HG03571 (cell line): ENCODE data around the gene LETMD1.
A peak's percentile ranks its signal among the peaks of the same experiment; 100 is the strongest.
"Not testable (repeated sequence)": the region's sequence is repeated elsewhere in the genome, so short reads cannot be mapped to it uniquely, and the experiment has no call there.

Experiments used
- ATAC-seq: cut with Tn5 transposase; IDR thresholded peaks from one replicate; pipeline ENCODE4 v1.9.1; 2021; ENCODE audit not compliant: unreplicated experiment

LETMD1 gene

GRCh38 chr12:51076236-51076930 lies 28.3 kb downstream of the LETMD1 start:
- ATAC-seq, result no peak

GRCh38 chr12:51077930-51078329 lies 29.8 kb downstream of the LETMD1 start:
- ATAC-seq, result no peak

GRCh38 chr12:51078346-51078745 lies 30.2 kb downstream of the LETMD1 start:
- not testable (repeated sequence) for ATAC-seq

- not testable (repeated sequence) for ATAC-seq
These were observed 30.7 kb downstream of the LETMD1 start for GRCh38 chr12:51078866-51079265.

- ATAC-seq, result no peak
These were observed 32.0 kb downstream of the LETMD1 start for GRCh38 chr12:51080136-51080535.

- ATAC-seq, result no peak
These were observed 33.3 kb downstream of the LETMD1 start for GRCh38 chr12:51081421-51081820.

GRCh38 chr12:51082561-51083125 lies 34.5 kb downstream of the LETMD1 start:
- no peak for ATAC-seq

GRCh38 chr12:51083126-51083833 lies 35.2 kb downstream of the LETMD1 start, which contains the start of gene CSRNP2:
Gene CSRNP2, minus strand, starts transcription at chr12:51083596. Its CDS starts 7,035 bp downstream, at chr12:51076561.
- ATAC-seq, result peak; percentile 98

- no peak for ATAC-seq
These were observed 37.6 kb downstream of the LETMD1 start for GRCh38 chr12:51085757-51086156.

- no peak for ATAC-seq
These were observed 38.8 kb downstream of the LETMD1 start for GRCh38 chr12:51086933-51087332.

- no peak for ATAC-seq
These were observed 39.7 kb downstream of the LETMD1 start for GRCh38 chr12:51087818-51088217.

- no peak for ATAC-seq
These were observed 42.6 kb downstream of the LETMD1 start for GRCh38 chr12:51090705-51091229.

- no peak for ATAC-seq
These were observed 50.5 kb downstream of the LETMD1 start for GRCh38 chr12:51098611-51099010.

- no peak for ATAC-seq
These were observed 55.9 kb downstream of the LETMD1 start for GRCh38 chr12:51103977-51104376.

GRCh38 chr12:51108136-51108535 lies 60.0 kb downstream of the LETMD1 start:
- ATAC-seq, result no peak
